OCI-LY3 (cell line): Measurements from ENCODE around the gene LRRC55.

Experiments
- CTCF ChIP-seq: fragments of 200-600, 300-600 bp; sonication (generic); IDR thresholded peaks from 2 replicates; pipeline ENCODE4 v1.5.1; 2014; ENCODE audit warnings: antibody characterized with exemption, low read length, low read depth
- EZH2phosphoT487 ChIP-seq: fragments of 200-600 bp; shearing (Covaris generic); IDR thresholded peaks from 2 replicates; pipeline ENCODE4 v1.6.1; 2018; ENCODE audit warnings: antibody characterized with exemption, mixed run types, low read depth

GRCh38 chr11:57217053-57217452, 35.3 kb downstream of the LRRC55 start:
- TF ChIP-seq CTCF (no peak), EZH2phosphoT487 (no peak)
